Endometrial microvascular endothelial cells (primary cell): ENCODE results near the gene CCDC106. TPM values are rescaled to one million over a fixed set of nuclear protein-coding genes. Genes with fewer than 3 reads are reported as not detected.

ENCODE experiments used
- in situ Hi-C: cut with HindIII; loops from 2 replicates; pipeline ENCODE4 v1.10.0; 2017; ENCODE audit warnings: low sequenced_read_pairs, low pct_unique_long_range_greater_than_20kb; ENCODE audit errors: inconsistent ontology term
- total RNA-seq: library from RNA; depleted of rRNA; stranded (reverse); fragments of >200 nt; gene quantifications from one replicate; pipeline ENCODE4 v1.2.3, GENCODE V29; 2015; ENCODE audit errors: inconsistent ontology term

The CCDC106 gene
- total RNA-seq, 1 donor from 2014 or later: 13.0 TPM

DNA sequence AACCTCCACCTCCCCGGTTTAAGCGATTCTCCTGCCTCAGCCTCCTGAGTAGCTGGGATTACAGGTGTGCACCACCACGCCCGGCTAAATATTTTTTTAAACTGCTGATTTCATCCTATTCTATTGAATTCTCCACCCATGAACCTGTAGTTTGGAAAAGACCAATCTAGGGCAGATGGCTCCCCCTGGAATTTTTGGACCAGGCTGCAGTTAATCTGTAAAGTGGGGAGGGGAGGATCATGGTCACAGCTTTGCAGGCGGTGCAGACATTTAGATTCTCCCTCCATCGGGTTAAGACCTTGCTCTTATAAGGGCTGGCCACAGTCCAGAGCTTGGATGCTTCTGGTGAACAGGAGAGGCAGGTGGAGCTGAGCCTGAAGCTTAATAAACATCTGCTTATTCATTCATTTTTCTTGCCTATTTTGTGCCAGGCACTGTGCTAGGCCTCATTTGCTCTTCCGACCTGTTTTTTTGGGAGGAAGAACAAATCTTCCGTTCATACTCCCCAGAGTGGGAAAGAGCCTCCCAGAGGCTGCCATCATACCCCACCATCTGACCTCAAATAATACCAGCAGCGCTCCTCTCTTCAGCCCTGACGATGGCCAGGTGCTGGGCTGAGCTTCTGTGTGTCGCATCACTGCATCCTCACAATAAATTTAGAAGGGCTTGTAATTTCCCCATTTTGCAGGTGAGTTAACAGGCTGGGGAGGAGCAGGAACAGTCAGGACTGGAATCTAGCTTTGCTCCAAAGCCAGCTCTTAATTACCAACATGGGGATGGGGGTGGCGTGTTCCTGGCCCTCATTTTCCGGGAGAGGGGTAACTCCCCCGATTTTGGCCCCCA, 902 bp upstream of the CCDC106 start:
- in situ Hi-C loops: no loop called here

DNA sequence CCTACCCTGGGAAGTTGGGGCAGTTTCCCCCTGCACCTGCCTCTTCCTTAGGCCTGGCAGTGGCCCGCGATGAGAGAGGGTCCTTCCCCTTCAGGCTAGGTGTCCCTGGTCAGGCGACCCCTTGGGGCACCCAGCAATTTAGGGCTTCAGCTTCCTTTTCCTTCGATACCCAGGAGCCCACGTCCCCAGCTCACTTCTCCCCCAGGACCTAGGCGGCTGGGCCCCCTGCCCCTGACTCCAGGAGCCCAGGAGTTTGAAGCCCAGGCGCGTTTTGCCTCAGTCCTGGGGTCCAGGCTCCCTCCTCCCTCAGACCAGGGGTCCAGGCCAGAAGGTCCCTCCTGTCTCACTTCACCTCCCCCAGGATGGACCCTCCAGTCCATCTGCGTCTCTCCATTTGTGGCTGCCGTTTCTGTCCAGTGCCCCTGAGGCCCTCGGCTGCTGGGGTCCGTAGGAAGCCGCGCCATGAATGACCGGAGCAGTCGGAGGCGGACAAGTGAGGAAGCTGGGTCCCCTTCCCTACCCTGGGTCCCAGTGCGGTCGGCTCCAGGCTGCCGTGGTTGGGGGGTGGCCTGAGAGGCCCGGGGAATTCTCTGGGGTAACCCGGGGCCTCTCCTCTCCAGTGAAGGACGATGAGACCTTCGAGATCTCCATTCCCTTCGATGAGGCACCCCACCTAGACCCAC, 714 bp downstream of the CCDC106 start:
- in situ Hi-C loops: no loop called here

DNA sequence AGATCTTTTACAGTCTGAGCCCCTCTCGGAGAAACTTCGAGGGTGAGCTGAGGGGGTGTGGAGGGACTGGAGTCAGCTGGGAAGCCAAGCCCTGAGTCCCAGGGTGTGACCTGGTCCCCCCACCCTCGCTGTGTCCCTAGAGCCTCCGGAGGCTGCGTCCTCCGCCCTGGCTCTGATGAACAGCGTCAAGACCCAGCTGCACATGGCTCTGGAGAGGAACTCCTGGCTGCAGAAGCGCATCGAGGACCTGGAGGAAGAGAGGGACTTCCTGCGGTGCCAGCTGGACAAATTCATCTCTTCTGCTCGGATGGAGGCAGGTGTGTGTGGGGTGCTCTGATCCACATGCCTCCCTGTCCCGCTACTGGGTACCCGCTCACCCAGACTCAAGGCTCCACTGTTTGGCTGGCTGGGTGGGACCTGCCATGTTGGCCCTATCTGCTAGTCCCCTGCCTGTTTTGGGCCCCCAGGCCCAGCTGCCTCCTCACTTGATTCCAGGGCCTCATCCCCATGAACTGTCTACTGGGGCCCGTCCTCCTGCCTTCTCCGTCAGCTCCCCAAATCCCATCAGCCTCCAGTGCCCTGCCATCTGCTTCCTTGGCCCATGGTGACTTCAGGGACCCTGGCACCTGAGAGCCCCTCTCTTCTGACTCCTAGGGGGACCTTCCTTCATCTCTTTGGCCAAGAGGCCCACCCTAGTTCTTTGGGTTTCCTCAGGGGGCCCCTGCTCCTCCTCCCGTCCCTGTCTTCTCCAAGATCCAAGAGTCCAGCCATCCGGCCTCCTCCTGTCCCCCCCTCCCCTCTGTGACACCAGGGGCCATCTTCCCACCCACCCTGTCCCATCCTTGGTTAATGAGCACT, 1.5 kb downstream of the CCDC106 start:
- in situ Hi-C loops: no loop called here

DNA sequence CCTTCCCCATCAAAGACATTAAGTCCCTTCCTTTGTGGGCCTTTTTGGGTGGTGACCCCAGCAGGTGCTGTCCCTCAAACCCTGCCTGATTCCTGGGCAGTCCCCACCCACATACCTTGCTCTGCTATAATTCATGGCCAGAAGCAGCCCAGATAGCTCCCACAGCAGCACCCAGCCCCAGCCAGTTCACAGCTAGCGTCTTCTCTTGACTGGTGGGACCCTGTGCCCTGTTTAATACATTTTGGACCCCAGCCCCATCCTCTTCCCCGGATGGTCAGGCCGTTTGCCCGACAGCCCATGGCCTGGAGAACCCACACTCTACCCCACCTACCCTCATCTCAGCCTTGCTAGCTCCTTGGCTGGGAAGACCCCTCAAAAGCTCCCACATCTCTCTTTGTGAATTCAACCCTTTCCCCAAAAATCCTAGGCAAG, 2.1 kb downstream of the CCDC106 start:
- in situ Hi-C loops: no loop called here

DNA sequence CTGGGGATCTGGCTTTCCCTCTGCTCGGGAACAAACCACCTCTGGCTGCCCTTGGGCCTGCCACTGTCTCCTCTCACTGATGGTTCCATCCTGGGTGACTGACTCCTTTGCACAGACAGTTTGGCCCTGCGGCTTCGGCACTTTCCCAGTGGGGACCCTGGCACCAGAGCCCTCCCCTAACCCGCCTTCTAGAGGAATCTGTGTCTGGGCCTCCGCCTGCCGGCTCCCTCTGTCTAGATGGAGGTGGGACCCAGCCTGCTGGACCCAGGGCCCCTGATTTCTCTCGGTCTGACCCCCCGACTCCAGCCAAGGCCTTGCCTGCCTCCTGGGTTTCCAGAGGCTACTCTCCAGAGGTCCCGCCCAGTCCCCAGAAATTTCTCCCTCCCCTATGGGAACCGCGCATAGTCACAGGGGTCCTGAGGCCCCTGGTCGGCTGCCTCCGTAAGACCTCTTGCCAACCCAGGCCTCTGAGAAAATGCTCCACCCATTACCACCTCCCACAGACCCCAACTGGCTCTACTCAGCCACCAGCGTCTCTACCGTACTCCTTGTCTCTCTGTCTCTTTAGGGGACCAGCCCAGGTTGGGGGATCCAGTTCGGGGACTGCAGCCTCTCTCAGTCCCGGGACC, 2.7 kb downstream of the CCDC106 start:
- in situ Hi-C loops: no loop called here

DNA sequence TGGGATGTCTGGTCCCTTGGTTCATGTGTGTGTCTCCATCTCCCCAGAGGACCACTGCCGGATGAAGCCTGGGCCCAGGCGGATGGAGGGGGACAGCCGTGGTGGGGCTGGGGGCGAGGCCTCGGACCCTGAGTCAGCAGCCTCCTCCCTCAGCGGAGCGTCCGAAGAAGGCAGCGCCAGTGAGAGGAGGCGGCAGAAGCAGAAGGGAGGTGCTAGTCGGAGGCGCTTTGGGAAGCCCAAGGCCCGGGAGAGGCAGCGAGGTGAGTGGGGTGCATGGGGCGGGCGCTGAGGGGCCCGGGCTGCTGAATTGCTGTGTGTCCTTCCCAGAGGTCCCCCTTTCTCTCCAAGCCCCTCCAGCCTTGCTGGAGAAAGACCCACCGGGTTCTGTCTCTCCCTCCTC, 3.2 kb downstream of the CCDC106 start:
- in situ Hi-C loops: no loop called here

DNA sequence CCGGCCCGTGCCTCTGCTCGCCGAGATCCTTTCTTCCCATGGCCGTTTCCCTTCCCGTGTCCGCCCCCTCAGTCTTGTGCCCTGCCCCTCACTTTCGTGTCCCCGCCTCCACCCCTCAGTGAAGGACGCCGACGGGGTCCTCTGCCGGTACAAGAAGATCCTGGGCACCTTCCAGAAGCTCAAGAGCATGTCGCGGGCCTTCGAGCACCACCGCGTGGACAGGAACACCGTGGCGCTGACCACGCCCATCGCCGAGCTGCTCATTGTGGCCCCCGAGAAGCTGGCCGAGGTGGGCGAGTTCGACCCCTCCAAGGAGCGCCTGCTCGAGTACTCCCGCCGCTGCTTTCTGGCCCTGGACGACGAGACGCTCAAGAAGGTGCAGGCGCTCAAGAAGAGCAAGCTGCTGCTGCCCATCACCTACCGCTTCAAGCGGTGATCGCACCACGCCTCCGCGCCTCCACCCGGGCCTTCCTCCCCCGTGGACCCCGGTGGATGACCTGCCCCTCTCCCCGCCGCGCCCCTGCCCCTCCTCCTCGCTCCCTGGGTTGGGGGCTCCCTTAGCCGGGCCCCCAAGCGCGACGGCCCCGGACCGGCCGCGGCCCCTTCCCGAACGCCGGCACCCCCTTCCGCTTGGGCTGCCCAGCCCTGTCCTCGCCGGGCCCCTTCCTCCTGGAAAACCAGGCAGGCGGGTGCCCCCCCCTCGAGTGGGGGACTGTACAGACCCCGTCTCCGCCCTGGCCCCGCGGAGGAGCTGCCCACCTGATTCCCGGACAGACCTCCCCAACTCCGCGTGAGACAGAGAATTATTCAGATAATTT, 4.5 kb downstream of the CCDC106 start:
- in situ Hi-C loops: no loop called here

DNA sequence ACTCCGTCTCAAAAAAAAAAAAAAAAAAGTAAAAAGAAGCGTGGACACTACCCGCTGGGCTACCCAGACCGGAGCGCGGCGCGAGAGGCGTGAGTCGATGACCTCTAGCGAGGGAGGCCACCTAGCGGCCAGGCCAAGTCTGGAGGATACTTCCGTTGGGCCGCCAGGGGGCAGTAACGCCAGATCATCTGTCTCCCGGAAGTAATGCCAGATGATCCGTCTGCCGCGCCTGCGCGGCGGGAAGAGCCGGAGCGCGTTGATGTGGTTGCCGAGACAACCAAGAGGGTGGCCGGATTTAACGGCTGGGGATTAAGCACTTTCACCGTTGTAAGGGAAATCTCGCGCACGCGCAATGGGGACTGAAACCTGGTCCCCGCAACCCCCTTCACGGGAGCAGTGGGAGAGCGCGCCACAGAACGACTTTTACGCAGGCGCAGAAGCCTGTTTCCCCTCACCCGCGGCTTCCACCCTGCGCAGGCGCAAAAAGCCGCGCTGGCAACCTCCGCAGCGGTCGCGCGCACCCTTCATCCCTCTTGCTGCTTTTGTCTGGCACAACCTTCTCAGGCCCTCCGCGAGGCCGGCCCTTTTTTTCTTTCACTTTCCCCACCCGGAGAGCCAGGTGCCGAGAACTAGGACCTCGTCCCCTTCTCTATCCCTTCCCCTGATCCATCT, 5.8 kb downstream of the CCDC106 start:
- in situ Hi-C loops: no loop called here

DNA sequence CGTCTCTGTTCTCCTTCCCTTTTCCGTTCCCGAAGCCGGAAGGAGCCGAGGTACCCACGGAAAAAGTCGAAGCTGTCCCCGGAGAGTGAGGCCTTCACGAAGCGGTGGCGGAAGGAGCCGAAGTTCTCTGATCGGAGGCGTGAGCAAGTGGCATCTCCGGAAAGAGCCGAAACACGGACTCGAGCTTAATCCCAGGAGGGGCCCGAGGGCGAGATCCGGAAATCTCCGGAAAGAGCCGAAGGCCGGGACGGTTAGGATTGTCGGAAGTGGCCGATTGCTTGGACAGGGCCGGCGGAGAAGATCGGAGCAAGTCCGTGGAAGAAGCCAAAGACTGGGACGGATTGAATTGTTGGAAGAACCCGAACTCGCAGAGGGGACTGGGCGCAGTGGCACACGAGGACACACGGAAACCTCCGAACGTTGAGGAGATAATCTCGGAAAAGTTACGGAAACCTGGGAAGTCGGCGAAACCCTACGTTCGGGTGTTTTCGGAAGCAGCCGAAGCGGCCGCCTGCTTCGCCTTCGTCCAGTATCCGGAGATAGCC, 6.4 kb downstream of the CCDC106 start:
- in situ Hi-C loops: no loop called here

DNA sequence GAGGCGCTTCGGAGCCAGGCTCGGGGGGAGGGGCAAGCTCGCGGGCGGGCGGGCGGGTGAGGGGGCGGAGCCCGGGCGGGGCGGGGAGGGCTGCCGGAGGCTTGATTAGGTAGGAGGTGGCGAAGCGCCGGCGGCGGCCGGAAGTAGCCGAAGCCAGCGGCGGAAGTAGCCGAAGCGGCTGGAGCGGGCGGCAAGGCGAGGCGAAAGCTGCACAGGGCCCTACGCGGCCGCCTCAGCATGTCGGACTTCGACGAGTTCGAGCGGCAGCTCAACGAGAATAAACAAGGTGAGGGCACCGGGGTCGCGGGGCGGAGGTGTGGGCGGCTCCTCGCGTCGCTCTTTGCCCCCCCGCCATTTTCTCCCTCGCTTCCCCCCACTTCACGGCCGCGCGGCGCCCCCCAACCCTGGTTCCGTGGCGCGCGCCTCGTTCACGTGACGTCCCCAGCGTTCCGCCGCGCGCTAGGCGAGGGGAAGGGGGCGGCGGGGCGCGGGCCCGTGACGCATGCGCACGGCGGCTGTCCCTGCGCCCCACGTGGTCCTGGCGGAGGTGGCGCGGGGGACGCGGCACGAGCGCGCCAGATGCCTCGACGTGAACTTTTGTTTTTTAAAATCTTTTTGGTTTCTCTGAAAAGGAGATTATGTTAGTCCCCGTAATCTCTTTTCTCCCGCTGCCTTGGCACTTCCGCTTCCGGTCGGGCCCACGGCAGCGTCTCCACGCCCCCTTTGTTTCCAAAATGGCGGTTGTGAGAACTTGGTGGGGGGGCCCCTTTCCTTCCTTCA, 7.0 kb downstream of the CCDC106 start, which contains the start of gene U2AF2:
Gene U2AF2 (plus strand): TSS at position 168 of the 780 bp plus-strand sequence. CDS start 70 bp downstream, at position 238.
- in situ Hi-C loops: no loop called here

DNA sequence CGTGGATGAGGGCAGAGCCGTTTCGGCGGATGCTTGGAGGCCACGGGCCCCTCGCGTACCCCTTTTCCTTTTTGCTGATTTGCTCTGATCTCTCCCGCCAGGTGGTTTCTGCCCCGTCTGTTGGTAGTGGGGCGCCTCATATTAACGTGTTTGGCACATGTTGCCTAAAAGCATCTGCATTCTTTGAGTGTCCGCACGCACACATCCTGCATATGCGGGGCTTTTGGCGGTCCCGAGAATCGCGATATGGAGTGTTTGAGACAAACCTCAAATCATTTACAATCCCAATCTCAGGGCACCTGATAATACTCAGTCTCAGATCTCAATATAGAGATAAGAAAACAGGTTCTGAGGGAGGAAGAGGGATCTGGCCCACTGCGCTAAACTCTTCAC, 7.6 kb downstream of the CCDC106 start:
- in situ Hi-C loops: no loop called here

DNA sequence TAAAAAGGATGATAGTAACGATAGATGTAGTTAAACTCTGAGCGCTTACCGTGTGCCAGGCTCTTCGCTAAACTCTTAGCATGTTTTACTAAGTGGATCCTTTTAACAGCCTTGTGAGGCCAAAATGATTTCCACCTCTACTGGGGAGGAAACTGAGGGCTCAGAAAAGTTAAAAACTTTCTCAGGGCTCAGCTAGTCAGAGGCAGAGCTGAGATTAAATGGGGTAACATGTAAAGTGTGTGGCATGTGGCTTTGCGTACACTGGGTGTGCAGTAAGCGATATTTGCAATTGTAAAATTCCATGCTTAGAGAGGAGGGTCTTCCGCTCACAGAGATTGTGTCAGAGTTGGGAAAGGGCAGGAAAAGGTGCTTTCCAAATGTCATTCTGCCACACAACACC, 8.5 kb downstream of the CCDC106 start:
- in situ Hi-C loops: no loop called here

DNA sequence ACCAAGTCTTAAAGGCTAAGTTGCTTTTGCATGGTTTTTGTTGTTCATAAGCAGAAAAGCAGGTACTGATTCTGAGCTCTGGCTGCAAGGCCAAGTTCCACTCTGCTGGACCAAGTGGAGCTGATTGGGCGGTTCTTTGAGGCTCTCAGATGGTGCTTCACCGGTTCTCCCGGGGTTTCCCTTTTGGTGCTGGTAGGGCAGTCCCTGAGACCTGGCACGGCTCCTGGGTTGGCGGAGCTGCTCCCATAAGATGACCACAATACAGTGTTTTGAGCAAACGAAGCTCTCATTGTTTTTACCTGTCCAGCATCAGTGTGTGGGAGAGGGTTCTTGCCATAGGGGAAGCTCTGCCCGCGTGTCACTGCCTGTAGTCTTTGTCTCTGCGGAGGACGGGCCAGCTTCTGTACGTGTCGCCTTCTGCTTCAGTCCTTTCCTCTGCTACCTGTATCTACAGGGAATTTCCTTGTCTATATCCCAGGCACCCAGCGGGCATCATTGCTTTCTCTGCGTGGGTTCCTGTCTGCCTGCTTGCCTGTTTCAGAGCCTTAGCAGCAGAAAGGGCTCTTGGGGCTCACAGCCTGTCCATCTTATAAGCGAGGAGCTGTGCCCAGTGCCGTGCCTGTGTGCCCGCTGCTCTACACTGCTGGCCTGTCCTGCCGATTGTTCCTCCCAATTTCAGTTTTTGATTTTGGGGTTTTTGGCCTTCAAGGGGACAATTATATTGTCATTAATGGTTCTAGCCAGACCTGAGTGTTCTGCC, 9.2 kb downstream of the CCDC106 start:
- in situ Hi-C loops: no loop called here

DNA sequence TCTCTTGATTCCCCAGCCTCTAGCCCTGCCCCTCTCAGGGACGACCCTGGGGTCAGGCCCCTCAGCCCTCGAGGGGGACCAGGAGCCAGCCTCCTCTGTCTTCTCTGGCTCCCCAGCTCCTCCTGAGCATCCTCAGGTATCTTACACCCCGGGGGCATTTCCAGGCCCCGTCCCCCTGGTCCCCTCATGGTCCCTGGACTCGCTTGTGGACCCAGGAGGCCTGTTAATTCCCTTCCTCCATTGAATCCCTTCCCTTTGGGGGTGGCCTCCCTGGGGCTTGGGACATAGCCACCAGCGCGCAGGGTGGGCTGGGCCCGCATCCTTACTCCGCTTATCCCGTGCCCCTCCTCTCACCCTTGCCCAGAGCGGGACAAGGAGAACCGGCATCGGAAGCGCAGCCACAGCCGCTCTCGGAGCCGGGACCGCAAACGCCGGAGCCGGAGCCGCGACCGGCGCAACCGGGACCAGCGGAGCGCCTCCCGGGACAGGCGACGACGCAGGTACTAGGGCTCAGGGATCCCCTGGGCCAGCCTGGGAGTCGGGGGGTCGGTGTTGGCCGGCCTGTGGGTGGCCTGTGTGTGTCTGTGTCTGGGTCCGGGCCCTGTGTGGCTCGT, 10.9 kb downstream of the CCDC106 start:
- in situ Hi-C loops: no loop called here

DNA sequence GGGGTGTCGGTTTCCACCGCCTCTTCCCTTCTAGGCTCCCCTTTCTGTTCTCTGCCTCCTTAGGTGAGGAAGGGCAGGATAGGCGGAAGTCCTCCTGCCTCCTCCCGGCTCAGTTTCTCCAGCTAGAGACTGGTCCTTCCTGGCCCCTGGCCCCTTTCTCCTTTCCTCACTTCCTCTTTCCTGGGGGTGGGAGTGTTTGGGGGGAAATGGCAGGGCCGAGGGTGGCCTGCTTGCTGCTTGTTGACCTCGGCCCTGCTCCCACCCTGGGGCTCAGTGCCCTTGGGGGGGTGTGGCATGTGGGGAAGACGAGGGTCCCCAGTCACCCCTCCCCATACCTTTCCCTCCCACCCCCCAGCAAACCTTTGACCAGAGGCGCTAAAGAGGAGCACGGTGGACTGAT, 11.8 kb downstream of the CCDC106 start:
- in situ Hi-C loops: no loop called here

DNA sequence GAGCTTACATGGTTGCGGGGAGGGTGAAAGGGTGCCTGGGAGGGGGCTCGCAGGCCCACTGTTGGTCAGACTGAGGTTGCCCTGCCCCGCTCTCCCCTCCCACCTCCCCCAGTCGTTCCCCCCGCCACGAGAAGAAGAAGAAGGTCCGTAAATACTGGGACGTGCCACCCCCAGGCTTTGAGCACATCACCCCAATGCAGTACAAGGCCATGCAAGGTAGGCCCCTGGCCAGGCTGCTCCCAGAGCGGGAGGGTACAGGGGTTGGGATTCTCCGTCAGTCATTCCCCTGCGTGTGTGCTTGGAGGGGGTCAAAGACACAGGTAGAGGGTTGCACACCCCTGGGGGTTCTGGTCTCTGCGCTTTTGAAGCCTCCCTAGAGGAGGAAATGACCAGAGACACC, 12.4 kb downstream of the CCDC106 start:
- in situ Hi-C loops: no loop called here
